K562 (cell line): ENCODE measurements around the gene LYVE1. TPM values are rescaled to one million over a fixed set of nuclear protein-coding genes. Genes with fewer than 3 reads are reported as not detected.

Source experiments
- BRD4 ChIP-seq: fragments of 200-600 bp; sonication (generic); IDR thresholded peaks from 2 replicates; pipeline ENCODE4 v1.6.1; 2017; ENCODE audit warnings: inconsistent platforms
- CCAR2 ChIP-seq: fragments of 200-400 bp; formaldehyde crosslinking; IDR thresholded peaks from 2 replicates; pipeline ENCODE4 v1.6.1; 2017; ENCODE audit warnings: mild to moderate bottlenecking, low read depth, low read length
- CHAMP1 ChIP-seq: fragments of 450-650 bp; IDR thresholded peaks from 2 replicates; pipeline ENCODE4 v1.6.1; 2016; ENCODE audit warnings: mild to moderate bottlenecking
- GTF2E2 ChIP-seq: fragments of 200-800 bp; sonication (Bioruptor generic); IDR thresholded peaks from 2 replicates; pipeline ENCODE4 v1.6.1; 2016; ENCODE audit warnings: missing genetic modification characterization, missing compliant biosample characterization
- HNRNPK ChIP-seq: fragments of 200-400 bp; formaldehyde crosslinking; IDR thresholded peaks from one replicate; pipeline ENCODE4 v1.6.1; 2018; ENCODE audit warnings: mild to moderate bottlenecking, low read depth, low read length; ENCODE audit not compliant: poor library complexity, severe bottlenecking
- JUND ChIP-seq, 2 experiments: IDR thresholded peaks; 2 replicates in 1 of 2; 3 replicates in 1 of 2; pipeline ENCODE4 v1.6.1; 2011; ENCODE audit warnings: borderline replicate concordance in 2 of 2, low read depth in 2 of 2, low read length in 2 of 2, improper control_type of control experiment in 1 of 2, missing biosample characterization in 1 of 2, missing genetic modification characterization in 1 of 2, missing genetic modification reagents in 1 of 2
- MBD2 ChIP-seq: sonication (generic); IDR thresholded peaks from 2 replicates; pipeline ENCODE4 v1.6.1; 2016; ENCODE audit warnings: low read depth, borderline replicate concordance
- MYNN ChIP-seq, 2 experiments: sonication (generic); formaldehyde crosslinking in 1 of 2; IDR thresholded peaks; 2 replicates each; pipeline versions ENCODE4 v1.5.0 to v1.6.1; 2016 to 2020; ENCODE audit warnings: antibody characterized with exemption in 1 of 2, missing genetic modification reagents in 1 of 2
- RBM14 ChIP-seq: fragments of 200-400 bp; formaldehyde crosslinking; IDR thresholded peaks from 2 replicates; pipeline ENCODE4 v1.6.1; 2018; ENCODE audit warnings: low read depth, mild to moderate bottlenecking, low read length, moderate library complexity, borderline replicate concordance; ENCODE audit not compliant: insufficient read depth
- SUPT5H ChIP-seq: fragments of 450-650 bp; IDR thresholded peaks from 2 replicates; pipeline ENCODE4 v1.6.1; 2016
- TFAM ChIP-seq: fragments of 250-450 bp; sonication (Bioruptor Pico); conservative IDR thresholded peaks from 2 replicates; pipeline ENCODE4 v1.5.0; 2021; ENCODE audit warnings: mild to moderate bottlenecking, moderate library complexity
- TRIM28 ChIP-seq: fragments of 450-650 bp; IDR thresholded peaks from 2 replicates; pipeline ENCODE4 v1.6.1; 2017
- ZNF224 ChIP-seq: sonication (generic); formaldehyde crosslinking; IDR thresholded peaks from 2 replicates; pipeline ENCODE4 v1.8.0; 2022; ENCODE audit warnings: mild to moderate bottlenecking, missing genetic modification reagents
- ZNF431 ChIP-seq: sonication (generic); formaldehyde crosslinking; IDR thresholded peaks from 2 replicates; pipeline ENCODE4 v1.8.0; 2022; ENCODE audit warnings: mild to moderate bottlenecking, missing genetic modification reagents
- polyA plus RNA-seq, 8 experiments: library from polyadenylated mRNA; depleted of rRNA in 4 of 8; stranded (reverse) in 5 of 8; unstranded in 3 of 8; fragments of >200 nt; fragmentation: Nextera tagmentation in 2 of 8; fragmentation: Illumina TruSeq in 1 of 8; extraction: Ambion mirVana in 2 of 8; extraction: Trizol in 1 of 8; gene quantifications; 2 replicates each; pipeline versions ENCODE4 v1.2.1 to v1.2.3, GENCODE V29; 2011 to 2014; ENCODE audit warnings: inconsistent platforms in 1 of 8, missing spikeins in 1 of 8
- total RNA-seq, 7 experiments: library from RNA; depleted of rRNA in 6 of 7; stranded (reverse); fragments of >200 nt in 6 of 7; fragmentation: Illumina TruSeq in 2 of 7; extraction: Trizol in 2 of 7; gene quantifications; 2 replicates each; pipeline versions ENCODE4 v1.2.1 to v1.2.3, GENCODE V29; 2011 to 2021; ENCODE audit warnings: low replicate concordance in 1 of 7
- TF ChIP-seq, protein P1 (sequence below), 2 experiments: fragments of 450-650 bp in 1 of 2; IDR thresholded peaks; 2 replicates each; pipeline ENCODE4 v1.6.1; 2011 to 2017; ENCODE audit warnings: low read depth in 2 of 2, antibody characterized with exemption in 1 of 2, borderline replicate concordance in 1 of 2, low read length in 1 of 2, mild to moderate bottlenecking in 1 of 2, mixed read lengths in 1 of 2; ENCODE audit not compliant: control insufficient read depth in 1 of 2
- TF ChIP-seq, protein P2 (sequence below): fragments of 250-450 bp; sonication (Bioruptor Pico); IDR thresholded peaks from 2 replicates; pipeline ENCODE4 v1.4.0; 2020
- TF ChIP-seq, protein P3 (sequence below): fragments of 250-450 bp; sonication (Bioruptor Pico); IDR thresholded peaks from 2 replicates; pipeline ENCODE4 v1.8.0; 2021; ENCODE audit warnings: borderline replicate concordance, mild to moderate bottlenecking, moderate library complexity; ENCODE audit not compliant: poor library complexity, severe bottlenecking
- TF ChIP-seq, protein P4 (sequence below): fragments of 450-650 bp; IDR thresholded peaks from 2 replicates; pipeline ENCODE4 v1.6.1; 2016; ENCODE audit warnings: low read depth, mild to moderate bottlenecking, moderate library complexity

The LYVE1 gene
- total and polyA plus RNA-seq, 9 of the 15 experiments (the other 6 are each of a cell fraction or from before 2014, with no cell fraction given) = 0.06 to 1.1 (median 0.14) TPM; not detected in 1

DNA sequence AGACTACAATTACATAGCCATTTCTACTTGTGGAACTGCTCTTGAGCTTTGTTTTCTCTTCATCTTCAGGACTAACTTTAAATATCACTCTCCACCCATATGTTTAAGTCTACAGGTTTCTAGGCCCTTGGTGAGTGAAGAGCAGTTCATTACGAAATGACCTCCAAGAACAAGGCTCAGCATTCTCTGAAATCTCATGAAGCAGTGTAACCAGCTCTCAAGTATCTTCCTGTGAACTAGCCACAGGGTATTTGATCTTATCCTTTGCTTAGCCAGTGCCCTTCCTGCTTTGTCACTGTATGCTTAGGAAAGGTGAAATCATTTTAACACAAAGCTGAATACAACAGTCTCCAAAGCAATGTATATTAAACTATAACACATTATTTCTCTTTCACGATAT is 20.4 kb upstream of the LYVE1 start (continued):
- TF ChIP-seq, protein P1, sequence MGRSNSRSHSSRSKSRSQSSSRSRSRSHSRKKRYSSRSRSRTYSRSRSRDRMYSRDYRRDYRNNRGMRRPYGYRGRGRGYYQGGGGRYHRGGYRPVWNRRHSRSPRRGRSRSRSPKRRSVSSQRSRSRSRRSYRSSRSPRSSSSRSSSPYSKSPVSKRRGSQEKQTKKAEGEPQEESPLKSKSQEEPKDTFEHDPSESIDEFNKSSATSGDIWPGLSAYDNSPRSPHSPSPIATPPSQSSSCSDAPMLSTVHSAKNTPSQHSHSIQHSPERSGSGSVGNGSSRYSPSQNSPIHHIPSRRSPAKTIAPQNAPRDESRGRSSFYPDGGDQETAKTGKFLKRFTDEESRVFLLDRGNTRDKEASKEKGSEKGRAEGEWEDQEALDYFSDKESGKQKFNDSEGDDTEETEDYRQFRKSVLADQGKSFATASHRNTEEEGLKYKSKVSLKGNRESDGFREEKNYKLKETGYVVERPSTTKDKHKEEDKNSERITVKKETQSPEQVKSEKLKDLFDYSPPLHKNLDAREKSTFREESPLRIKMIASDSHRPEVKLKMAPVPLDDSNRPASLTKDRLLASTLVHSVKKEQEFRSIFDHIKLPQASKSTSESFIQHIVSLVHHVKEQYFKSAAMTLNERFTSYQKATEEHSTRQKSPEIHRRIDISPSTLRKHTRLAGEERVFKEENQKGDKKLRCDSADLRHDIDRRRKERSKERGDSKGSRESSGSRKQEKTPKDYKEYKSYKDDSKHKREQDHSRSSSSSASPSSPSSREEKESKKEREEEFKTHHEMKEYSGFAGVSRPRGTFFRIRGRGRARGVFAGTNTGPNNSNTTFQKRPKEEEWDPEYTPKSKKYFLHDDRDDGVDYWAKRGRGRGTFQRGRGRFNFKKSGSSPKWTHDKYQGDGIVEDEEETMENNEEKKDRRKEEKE (IDR thresholded peaks at IDR 0.05; ENCODE audit: borderline replicate concordance in 1 of 2, control insufficient read depth in 1 of 2, low read depth in 2 of 2, low read length in 1 of 2) = no peak
- TF ChIP-seq ZNF431 (CRISPR knock-in tag) (no peak), SUPT5H (no peak), JUND (IDR thresholded peaks at IDR 0.05; ENCODE audit: borderline replicate concordance, low read depth, low read length) (peak; percentile 63; the same call in 1 of the 2 replicates), JUND (tag; IDR thresholded peaks at IDR 0.05; ENCODE audit: borderline replicate concordance, low read depth, low read length) (peak; percentile 69; the same call in 1 of the 3 replicates), ZNF224 (CRISPR knock-in tag) (no peak), HNRNPK (no peak), TFAM (CRISPR knock-in tag) (no peak), MYNN (IDR thresholded peaks at IDR 0.05) (no peak), MYNN (CRISPR knock-in tag; IDR thresholded peaks at IDR 0.05) (no peak), CHAMP1 (no peak), GTF2E2 (tag) (no peak), CCAR2 (no peak), MBD2 (no peak), RBM14 (no peak), TRIM28 (peak; percentile 48; the same call in 1 of the 2 replicates), BRD4 (no peak)
- TF ChIP-seq, protein P2, sequence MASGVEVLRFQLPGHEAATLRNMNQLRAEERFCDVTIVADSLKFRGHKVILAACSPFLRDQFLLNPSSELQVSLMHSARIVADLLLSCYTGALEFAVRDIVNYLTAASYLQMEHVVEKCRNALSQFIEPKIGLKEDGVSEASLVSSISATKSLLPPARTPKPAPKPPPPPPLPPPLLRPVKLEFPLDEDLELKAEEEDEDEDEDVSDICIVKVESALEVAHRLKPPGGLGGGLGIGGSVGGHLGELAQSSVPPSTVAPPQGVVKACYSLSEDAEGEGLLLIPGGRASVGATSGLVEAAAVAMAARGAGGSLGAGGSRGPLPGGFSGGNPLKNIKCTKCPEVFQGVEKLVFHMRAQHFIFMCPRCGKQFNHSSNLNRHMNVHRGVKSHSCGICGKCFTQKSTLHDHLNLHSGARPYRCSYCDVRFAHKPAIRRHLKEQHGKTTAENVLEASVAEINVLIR (CRISPR knock-in tag) = no peak
- TF ChIP-seq, protein P3, sequence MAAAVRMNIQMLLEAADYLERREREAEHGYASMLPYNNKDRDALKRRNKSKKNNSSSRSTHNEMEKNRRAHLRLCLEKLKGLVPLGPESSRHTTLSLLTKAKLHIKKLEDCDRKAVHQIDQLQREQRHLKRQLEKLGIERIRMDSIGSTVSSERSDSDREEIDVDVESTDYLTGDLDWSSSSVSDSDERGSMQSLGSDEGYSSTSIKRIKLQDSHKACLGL (CRISPR knock-in tag) = no peak
- TF ChIP-seq, protein P4, sequence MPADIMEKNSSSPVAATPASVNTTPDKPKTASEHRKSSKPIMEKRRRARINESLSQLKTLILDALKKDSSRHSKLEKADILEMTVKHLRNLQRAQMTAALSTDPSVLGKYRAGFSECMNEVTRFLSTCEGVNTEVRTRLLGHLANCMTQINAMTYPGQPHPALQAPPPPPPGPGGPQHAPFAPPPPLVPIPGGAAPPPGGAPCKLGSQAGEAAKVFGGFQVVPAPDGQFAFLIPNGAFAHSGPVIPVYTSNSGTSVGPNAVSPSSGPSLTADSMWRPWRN = no peak
